Mammary epithelial cell (primary cell): ENCODE results near the gene TMEM127.

Experiments used
- EZH2 ChIP-seq: IDR thresholded peaks from 2 replicates; pipeline ENCODE4 v1.6.1; 2012; ENCODE audit warnings: low read length, inconsistent platforms, borderline replicate concordance
- TF ChIP-seq, protein P1 (sequence below), 2 donors: IDR thresholded peaks in 1 of 2; conservative IDR thresholded peaks in 1 of 2; 2 replicates each; pipeline ENCODE4 v1.5.1; 2011 to 2012; ENCODE audit warnings: inconsistent platforms in 2 of 2, low read length in 2 of 2, mild to moderate bottlenecking in 2 of 2, control low read depth in 1 of 2, low read depth in 1 of 2; ENCODE audit not compliant: insufficient read depth in 1 of 2; ENCODE audit errors: extremely low read depth in 1 of 2

DNA sequence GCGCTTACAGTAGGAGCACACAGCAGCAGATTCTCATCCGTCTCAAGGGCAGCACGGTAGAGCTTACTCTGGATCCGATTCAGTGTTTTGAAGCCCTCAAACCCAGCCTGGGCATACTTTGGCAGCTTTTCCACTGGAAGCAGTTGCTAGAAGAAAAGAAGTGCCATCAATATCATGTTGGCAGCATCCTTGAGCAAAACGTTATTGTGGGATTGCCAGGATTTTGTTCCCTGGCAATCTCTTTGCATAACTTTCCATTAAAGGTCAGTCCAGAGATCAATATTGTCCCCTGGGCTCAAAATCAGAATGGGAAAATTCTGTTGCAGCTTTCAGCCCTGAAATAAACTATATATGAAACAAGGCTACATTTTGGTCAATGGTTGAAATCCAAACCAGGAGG, 31.1 kb upstream of the TMEM127 start:
- TF ChIP-seq, protein P1, sequence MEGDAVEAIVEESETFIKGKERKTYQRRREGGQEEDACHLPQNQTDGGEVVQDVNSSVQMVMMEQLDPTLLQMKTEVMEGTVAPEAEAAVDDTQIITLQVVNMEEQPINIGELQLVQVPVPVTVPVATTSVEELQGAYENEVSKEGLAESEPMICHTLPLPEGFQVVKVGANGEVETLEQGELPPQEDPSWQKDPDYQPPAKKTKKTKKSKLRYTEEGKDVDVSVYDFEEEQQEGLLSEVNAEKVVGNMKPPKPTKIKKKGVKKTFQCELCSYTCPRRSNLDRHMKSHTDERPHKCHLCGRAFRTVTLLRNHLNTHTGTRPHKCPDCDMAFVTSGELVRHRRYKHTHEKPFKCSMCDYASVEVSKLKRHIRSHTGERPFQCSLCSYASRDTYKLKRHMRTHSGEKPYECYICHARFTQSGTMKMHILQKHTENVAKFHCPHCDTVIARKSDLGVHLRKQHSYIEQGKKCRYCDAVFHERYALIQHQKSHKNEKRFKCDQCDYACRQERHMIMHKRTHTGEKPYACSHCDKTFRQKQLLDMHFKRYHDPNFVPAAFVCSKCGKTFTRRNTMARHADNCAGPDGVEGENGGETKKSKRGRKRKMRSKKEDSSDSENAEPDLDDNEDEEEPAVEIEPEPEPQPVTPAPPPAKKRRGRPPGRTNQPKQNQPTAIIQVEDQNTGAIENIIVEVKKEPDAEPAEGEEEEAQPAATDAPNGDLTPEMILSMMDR (conservative IDR thresholded peaks at IDR 0.05 in 1 of 2, IDR thresholded peaks at IDR 0.05 in 1 of 2; ENCODE audit: extremely low read depth in 1 of 2, insufficient read depth in 1 of 2, low read depth in 1 of 2, low read length in 2 of 2): no peak
- no peak for TF ChIP-seq EZH2
